ENCODE results near the gene STRA6.

STRA6 gene

DNA sequence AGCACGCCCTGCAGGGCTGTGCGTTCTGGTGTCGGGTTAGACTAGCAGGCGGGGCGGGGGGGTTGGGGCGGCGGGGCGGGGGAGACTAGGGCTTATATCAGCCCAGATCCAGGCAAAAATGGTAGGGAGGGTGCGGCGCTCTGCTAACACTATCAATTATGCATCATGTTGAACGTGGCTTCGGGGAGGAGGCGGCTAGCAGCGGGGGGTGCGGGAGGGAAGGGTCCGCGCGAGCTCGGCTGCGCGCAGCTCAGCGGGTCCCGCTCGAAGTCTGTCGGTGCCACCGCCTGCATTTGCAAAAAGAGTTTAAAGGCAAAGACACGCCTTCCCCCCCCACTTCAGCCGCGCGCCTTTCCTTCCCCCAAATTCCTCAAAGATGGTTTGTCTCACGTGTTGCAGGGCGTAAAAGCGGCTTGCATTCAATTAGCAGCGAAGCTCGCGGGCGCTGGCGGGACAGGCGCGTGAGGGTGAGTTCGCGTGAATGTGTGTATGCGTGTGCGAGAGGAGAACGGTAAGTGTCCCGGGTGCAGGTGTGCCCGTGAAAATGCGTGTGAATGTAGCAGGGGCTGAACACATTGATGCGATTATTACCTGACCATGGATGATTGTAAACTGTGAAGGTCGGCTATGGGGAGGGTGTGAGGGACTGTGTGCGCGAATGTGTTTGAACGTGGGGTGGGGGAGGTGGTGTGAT is 72.3 kb downstream of the STRA6 start, which contains the start of gene ISLR2:
Gene ISLR2, plus strand, starts transcription at position 432 of the 694 bp plus-strand sequence. CDS start 2,169 bp downstream, outside the sequence.
- no peak within 1 kb of the TSS for H3K4me3 ChIP-seq (ENCODE audit: low read depth, low read length)
- no peak for TF ChIP-seq CTCF (IDR thresholded peaks at IDR 0.05; ENCODE audit: low read depth, low read length, missing control alignments)
- no peak for DNase-seq (ENCODE audit: low read depth)

DNA sequence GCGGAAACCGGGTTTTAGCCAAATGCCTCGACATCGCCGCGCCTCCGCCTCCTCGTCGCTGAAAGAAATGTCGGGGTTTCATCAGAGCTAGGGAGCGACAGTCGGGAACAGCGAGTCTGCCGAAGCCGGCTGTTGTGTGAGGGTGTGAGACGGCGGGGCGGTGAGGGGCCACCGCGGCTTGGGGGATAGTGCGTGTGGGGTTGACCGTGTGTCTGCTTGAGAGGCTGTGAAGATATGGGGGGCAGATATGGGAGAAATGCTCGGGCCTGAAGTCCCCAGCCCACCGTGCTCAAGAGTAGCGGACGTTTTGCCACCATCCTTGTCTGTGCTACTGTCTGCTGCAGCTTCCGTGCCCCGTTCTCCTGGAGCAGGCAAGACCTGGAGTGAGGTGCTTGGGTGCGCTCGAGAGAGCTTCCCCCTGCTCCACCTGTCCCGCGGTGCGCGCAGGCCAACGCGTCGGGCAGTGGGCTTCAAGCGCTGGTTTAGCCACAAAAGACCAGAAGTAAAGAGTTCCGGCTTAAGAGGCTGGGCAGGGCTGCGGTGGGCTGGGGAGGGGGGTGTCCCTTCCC is 72.9 kb downstream of the STRA6 start:
- DNase-seq (ENCODE audit: low read depth): no peak
- TF ChIP-seq CTCF (IDR thresholded peaks at IDR 0.05; ENCODE audit: low read depth, low read length, missing control alignments): no peak
- no peak overlapping the region for H3K4me3 ChIP-seq (ENCODE audit: low read depth, low read length)

All from GM12864 (cell line).